ENCODE measurements around the gene FAM174B. TPM values are rescaled to one million over a fixed set of nuclear protein-coding genes. Genes with fewer than 3 reads are reported as not detected.

FAM174B gene
- total RNA-seq, 2 experiments from 2014 or later: 3.4 to 3.6 TPM

DNA sequence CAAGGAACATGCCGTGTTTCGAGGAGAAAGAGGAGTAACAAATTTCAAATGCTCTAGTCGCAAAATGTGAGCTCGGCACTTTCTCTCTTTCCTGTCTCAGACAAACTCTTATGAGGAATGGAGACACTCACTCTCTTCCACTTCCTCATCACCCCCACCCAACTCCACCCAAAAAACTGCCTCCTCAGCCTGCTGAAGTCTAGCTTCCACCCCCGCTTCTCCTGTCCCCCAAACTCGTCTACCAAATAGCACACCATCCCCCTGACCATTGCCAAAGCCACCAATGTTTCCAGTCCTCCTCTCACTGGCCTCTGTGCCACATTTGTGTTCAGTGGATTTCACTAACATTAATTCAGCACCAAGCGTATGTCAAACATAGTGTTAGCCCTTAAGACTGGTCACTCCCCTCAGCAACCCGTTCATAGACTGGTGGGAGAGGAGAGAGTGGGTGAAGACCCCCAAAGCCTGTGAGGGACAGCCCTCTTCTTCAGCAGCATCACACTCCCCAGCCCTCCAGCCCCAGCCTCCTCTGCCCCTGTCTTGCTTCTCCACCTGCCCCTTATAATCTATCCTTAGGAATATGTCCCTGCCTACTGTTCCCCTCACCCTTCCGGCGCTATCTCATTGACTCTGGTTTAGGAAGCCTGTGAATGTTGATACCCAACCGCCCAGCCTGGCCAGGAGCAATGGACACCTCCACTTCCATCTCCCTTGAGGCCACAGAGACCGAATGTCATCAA lies 77.3 kb downstream of the FAM174B start:
- Histone ChIP-seq H3K27me3 (ENCODE audit: control insufficient read depth in 1 of 2, insufficient read depth in 2 of 2, low read length in 2 of 2) (peaks cover 0 to 4% of the 10 kb centered on the region in 2 experiments), H3K27ac (ENCODE audit: low read depth in 1 of 2, low read length in 2 of 2) (no peak overlapping the region), H3K4me1 (ENCODE audit: insufficient read depth, low read length) (no peaks in the 10 kb centered on the region), H3K9me3 (ENCODE audit: control insufficient read depth in 1 of 2, insufficient read depth in 1 of 2, low read length in 2 of 2) (no peaks in the 10 kb centered on the region), H3K36me3 (ENCODE audit: insufficient read depth, low read length) (no peaks in the 10 kb centered on the region), H3K4me3 (ENCODE audit: low read length) (no peak overlapping the region)
- Mint-ChIP-seq H3K27ac (no peak overlapping the region), H3K4me3 (no peak overlapping the region), H3K4me1 (ENCODE audit: low read depth) (no peaks in the 10 kb centered on the region), H3K36me3 (ENCODE audit: low read depth) (no peaks in the 10 kb centered on the region), H3K9me3 (no peaks in the 10 kb centered on the region), H3K27me3 (peaks cover 5% of the 10 kb centered on the region)
- DNase-seq (no peak), ATAC-seq (ENCODE audit: poor library complexity) (no peak)
- TF ChIP-seq, protein P1, sequence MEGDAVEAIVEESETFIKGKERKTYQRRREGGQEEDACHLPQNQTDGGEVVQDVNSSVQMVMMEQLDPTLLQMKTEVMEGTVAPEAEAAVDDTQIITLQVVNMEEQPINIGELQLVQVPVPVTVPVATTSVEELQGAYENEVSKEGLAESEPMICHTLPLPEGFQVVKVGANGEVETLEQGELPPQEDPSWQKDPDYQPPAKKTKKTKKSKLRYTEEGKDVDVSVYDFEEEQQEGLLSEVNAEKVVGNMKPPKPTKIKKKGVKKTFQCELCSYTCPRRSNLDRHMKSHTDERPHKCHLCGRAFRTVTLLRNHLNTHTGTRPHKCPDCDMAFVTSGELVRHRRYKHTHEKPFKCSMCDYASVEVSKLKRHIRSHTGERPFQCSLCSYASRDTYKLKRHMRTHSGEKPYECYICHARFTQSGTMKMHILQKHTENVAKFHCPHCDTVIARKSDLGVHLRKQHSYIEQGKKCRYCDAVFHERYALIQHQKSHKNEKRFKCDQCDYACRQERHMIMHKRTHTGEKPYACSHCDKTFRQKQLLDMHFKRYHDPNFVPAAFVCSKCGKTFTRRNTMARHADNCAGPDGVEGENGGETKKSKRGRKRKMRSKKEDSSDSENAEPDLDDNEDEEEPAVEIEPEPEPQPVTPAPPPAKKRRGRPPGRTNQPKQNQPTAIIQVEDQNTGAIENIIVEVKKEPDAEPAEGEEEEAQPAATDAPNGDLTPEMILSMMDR (IDR thresholded peaks at IDR 0.05): no peak
- ChIA-PET CTCF (no interaction called here), POLR2A (no interaction called here)
- intact Hi-C loops (cut with DNase I, micrococcal nuclease): no loop called here

DNA sequence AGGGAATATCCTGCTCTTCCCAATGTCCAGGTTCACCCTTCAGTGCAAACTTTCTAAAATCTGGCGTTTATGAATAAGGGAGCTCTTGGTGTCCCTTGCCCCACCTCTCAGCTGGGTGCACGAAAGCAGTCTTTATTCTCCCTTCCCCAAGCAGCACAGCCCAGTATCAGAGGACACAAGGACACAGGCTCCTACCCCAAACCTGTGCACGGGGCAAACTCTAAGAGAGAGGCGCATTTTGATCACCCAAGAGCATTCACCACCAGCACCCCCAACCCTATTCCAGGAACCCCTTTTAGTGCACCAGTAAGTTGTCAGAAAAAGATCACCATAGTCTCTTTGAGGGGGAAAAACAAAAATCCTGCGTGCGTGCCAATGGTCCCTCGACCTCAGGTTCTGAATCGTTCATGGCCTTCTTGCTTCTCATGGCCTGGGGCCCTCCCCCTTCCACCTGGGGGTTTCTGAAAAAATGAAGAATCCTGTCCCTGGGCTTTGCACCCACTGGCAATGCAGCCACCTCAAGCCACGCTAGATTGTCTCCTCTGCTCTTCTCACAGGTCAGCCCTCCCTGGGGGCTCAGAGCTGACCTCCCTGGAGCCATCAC lies 78.9 kb downstream of the FAM174B start:
- H3K9me3 ChIP-seq (ENCODE audit: control insufficient read depth in 1 of 2, insufficient read depth in 1 of 2, low read length in 2 of 2): no peaks in the 10 kb centered on the region
- no peaks in the 10 kb centered on the region for H3K36me3 Mint-ChIP-seq (ENCODE audit: low read depth)
- ATAC-seq (ENCODE audit: poor library complexity) (no peak), DNase-seq (no peak)
- H3K36me3 ChIP-seq (ENCODE audit: insufficient read depth, low read length): no peaks in the 10 kb centered on the region
- peaks cover 0 to 4% of the 10 kb centered on the region in 2 experiments for H3K27me3 ChIP-seq (ENCODE audit: control insufficient read depth in 1 of 2, insufficient read depth in 2 of 2, low read length in 2 of 2)
- POLR2A ChIA-PET: no interaction called here
- TF ChIP-seq, protein P1 (IDR thresholded peaks at IDR 0.05): no peak
- no peaks in the 10 kb centered on the region for H3K4me1 ChIP-seq (ENCODE audit: insufficient read depth, low read length)
- no peak overlapping the region for H3K27ac ChIP-seq (ENCODE audit: low read depth in 1 of 2, low read length in 2 of 2)
- H3K4me3 ChIP-seq (ENCODE audit: low read length): no peak overlapping the region
- H3K4me1 Mint-ChIP-seq (ENCODE audit: low read depth): no peaks in the 10 kb centered on the region
- H3K27ac Mint-ChIP-seq: no peak overlapping the region
- CTCF ChIA-PET: no interaction called here
- H3K27me3 Mint-ChIP-seq: peaks cover 13% of the 10 kb centered on the region
- no peaks in the 10 kb centered on the region for H3K9me3 Mint-ChIP-seq
- intact Hi-C loops (cut with DNase I, micrococcal nuclease): no loop called here
- H3K4me3 Mint-ChIP-seq: no peak overlapping the region

DNA sequence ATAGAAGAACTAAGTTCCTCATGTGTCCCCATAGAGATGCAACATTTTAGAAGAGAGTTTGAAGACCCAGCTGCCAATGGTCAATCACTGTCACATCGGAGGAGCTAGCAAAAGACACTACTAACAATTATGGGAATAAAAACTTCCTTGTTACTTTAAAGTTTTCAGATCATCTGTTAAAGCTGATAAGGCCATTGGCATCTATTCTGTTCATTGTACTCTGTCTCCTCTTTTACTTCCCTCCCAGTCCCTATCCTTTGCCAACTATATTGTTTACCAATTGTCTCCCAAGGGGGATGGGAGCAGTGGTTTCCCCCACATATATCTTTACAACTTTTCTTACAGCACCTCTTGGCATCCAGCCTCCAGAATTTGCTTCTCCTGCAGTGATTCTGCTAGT lies 81.0 kb downstream of the FAM174B start:
- ChIA-PET CTCF (no interaction called here), POLR2A (no interaction called here)
- Mint-ChIP-seq H3K9me3 (no peaks in the 10 kb centered on the region), H3K4me3 (no peak overlapping the region), H3K27me3 (peaks cover 18% of the 10 kb centered on the region), H3K36me3 (ENCODE audit: low read depth) (no peaks in the 10 kb centered on the region), H3K27ac (no peak overlapping the region), H3K4me1 (ENCODE audit: low read depth) (no peaks in the 10 kb centered on the region)
- H3K27me3 ChIP-seq (ENCODE audit: control insufficient read depth in 1 of 2, insufficient read depth in 2 of 2, low read length in 2 of 2): peaks cover 0 to 4% of the 10 kb centered on the region in 2 experiments
- H3K9me3 ChIP-seq (ENCODE audit: control insufficient read depth in 1 of 2, insufficient read depth in 1 of 2, low read length in 2 of 2): no peaks in the 10 kb centered on the region
- intact Hi-C loops (cut with DNase I, micrococcal nuclease): no loop called here
- no peaks in the 10 kb centered on the region for H3K4me1 ChIP-seq (ENCODE audit: insufficient read depth, low read length)
- H3K27ac ChIP-seq (ENCODE audit: low read depth in 1 of 2, low read length in 2 of 2): no peak overlapping the region
- DNase-seq: no peak
- TF ChIP-seq, protein P1 (IDR thresholded peaks at IDR 0.05): no peak
- H3K36me3 ChIP-seq (ENCODE audit: insufficient read depth, low read length): no peaks in the 10 kb centered on the region
- H3K4me3 ChIP-seq (ENCODE audit: low read length): no peak overlapping the region
- no peak for ATAC-seq (ENCODE audit: poor library complexity)

Measured in CD4-positive, alpha-beta T cell (primary cell).